ENCODE measurements around the gene GAB3. TPM values are rescaled to one million over a fixed set of nuclear protein-coding genes. Genes with fewer than 3 reads are reported as not detected.
"Not testable (repeated sequence)": the region's sequence is repeated elsewhere in the genome, so short reads cannot be mapped to it uniquely, and the experiment has no call there.

The GAB3 gene
- total RNA-seq, 4 donors from 2014 or later, result 2.9 to 5.5 (median 5.1) TPM

GRCh38 chrX:154657226-154657805 is 93.6 kb downstream of the GAB3 start:
- 60 to 93% methylated on average over 1 of the region's 15 CpGs for WGBS, 2 donors (ENCODE audit: low coverage in 1 of 2)
- no peak for ATAC-seq

GRCh38 chrX:154655786-154656185 is 95.1 kb downstream of the GAB3 start:
- H3K36me3 ChIP-seq, result no peaks in the 10 kb centered on the region
- 83% methylated on average over 2 of the region's 11 CpGs; no CpG with 5 or more reads in 1 of the 2 donors for WGBS, 2 donors (ENCODE audit: low coverage in 1 of 2)
- no peaks in the 10 kb centered on the region for H3K9me3 ChIP-seq
- H3K4me3 ChIP-seq, result no peak overlapping the region
- no peaks in the 10 kb centered on the region for H3K4me1 ChIP-seq
- ATAC-seq, result no peak
- H3K27me3 ChIP-seq, result no peaks in the 10 kb centered on the region
- TF ChIP-seq EP300 (IDR thresholded peaks at IDR 0.05), result no peak
- TF ChIP-seq POLR2A (IDR thresholded peaks at IDR 0.05), result no peak
- TF ChIP-seq POLR2AphosphoS5 (IDR thresholded peaks at IDR 0.05), result no peak
- no peak for TF ChIP-seq CTCF (IDR thresholded peaks at IDR 0.05)
- H3K27ac ChIP-seq, result no peak overlapping the region

More at GRCh38 chrX:154657226-154657805, 93.6 kb downstream of the GAB3 start:
- Histone ChIP-seq H3K4me1 (no peaks in the 10 kb centered on the region), H3K27ac (no peak overlapping the region), H3K36me3 (no peaks in the 10 kb centered on the region), H3K9me3 (no peaks in the 10 kb centered on the region), H3K27me3 (no peaks in the 10 kb centered on the region), H3K4me3 (no peak overlapping the region)
- no peak for TF ChIP-seq POLR2AphosphoS5 (IDR thresholded peaks at IDR 0.05)
- no peak for TF ChIP-seq EP300 (IDR thresholded peaks at IDR 0.05)

GRCh38 chrX:154655346-154655745 is 95.5 kb downstream of the GAB3 start:
- H3K27me3 ChIP-seq, result no peaks in the 10 kb centered on the region
- no peak overlapping the region for H3K4me3 ChIP-seq
- WGBS, 2 donors (ENCODE audit: low coverage in 1 of 2), result 80% methylated on average over 1 of the region's 6 CpGs; no CpG with 5 or more reads in 1 of the 2 donors
- no peaks in the 10 kb centered on the region for H3K4me1 ChIP-seq
- ATAC-seq, result no peak
- H3K36me3 ChIP-seq, result no peaks in the 10 kb centered on the region
- no peak overlapping the region for H3K27ac ChIP-seq
- TF ChIP-seq CTCF (IDR thresholded peaks at IDR 0.05) (no peak), POLR2AphosphoS5 (IDR thresholded peaks at IDR 0.05) (no peak), POLR2A (IDR thresholded peaks at IDR 0.05) (no peak), EP300 (IDR thresholded peaks at IDR 0.05) (no peak)
- H3K9me3 ChIP-seq, result no peaks in the 10 kb centered on the region

- Histone ChIP-seq H3K27me3 (no peaks in the 10 kb centered on the region), H3K27ac (no peak overlapping the region), H3K4me1 (no peaks in the 10 kb centered on the region), H3K36me3 (no peaks in the 10 kb centered on the region), H3K9me3 (no peaks in the 10 kb centered on the region), H3K4me3 (no peak overlapping the region)
- TF ChIP-seq POLR2A (IDR thresholded peaks at IDR 0.05) (no peak), EP300 (IDR thresholded peaks at IDR 0.05) (no peak), CTCF (IDR thresholded peaks at IDR 0.05) (no peak), POLR2AphosphoS5 (IDR thresholded peaks at IDR 0.05) (no peak)
- 91% methylated on average over 9 of the region's 15 CpGs; no CpG with 5 or more reads in 1 of the 2 donors for WGBS, 2 donors (ENCODE audit: low coverage in 1 of 2)
- ATAC-seq, result no peak
Measured at GRCh38 chrX:154654925-154655324, 96.0 kb downstream of the GAB3 start.

GRCh38 chrX:154654372-154654771 is 96.5 kb downstream of the GAB3 start:
- ATAC-seq, result no peak
- H3K4me1 ChIP-seq, result no peaks in the 10 kb centered on the region
- TF ChIP-seq CTCF (IDR thresholded peaks at IDR 0.05) (no peak), POLR2A (IDR thresholded peaks at IDR 0.05) (no peak), POLR2AphosphoS5 (IDR thresholded peaks at IDR 0.05) (no peak), EP300 (IDR thresholded peaks at IDR 0.05) (no peak)
- WGBS, 2 donors (ENCODE audit: low coverage in 1 of 2), result 83% methylated on average over 1 of the region's 10 CpGs; no CpG with 5 or more reads in 1 of the 2 donors
- no peak overlapping the region for H3K27ac ChIP-seq
- no peaks in the 10 kb centered on the region for H3K36me3 ChIP-seq
- H3K9me3 ChIP-seq, result no peaks in the 10 kb centered on the region
- H3K4me3 ChIP-seq, result no peak overlapping the region
- H3K27me3 ChIP-seq, result no peaks in the 10 kb centered on the region

- not testable (repeated sequence) for H3K36me3 ChIP-seq, H3K27ac ChIP-seq, H3K9me3 ChIP-seq, H3K4me1 ChIP-seq, ATAC-seq, H3K4me3 ChIP-seq, H3K27me3 ChIP-seq
- no CpG with 5 or more reads among the region's 27 CpGs for whole genome bisulfite sequencing, 2 donors (ENCODE audit: low coverage in 1 of 2)
Measured at GRCh38 chrX:154653413-154653812, 97.5 kb downstream of the GAB3 start, which contains the start of gene CTAG2. Gene CTAG2 (minus strand): TSS chrX:154653579. CDS start chrX:154653515, 64 bp downstream.

Measured in gastroesophageal sphincter (tissue), 4 donors.